ENCODE data around the gene GTF3C2. TPM values are rescaled to one million over a fixed set of nuclear protein-coding genes. Genes with fewer than 3 reads are reported as not detected.

Gene GTF3C2
- total and polyA plus RNA-seq, 2 of the 13 experiments (the other 11 are each of a cell fraction or from before 2014, with no cell fraction given), result 77.5 to 130 TPM

DNA sequence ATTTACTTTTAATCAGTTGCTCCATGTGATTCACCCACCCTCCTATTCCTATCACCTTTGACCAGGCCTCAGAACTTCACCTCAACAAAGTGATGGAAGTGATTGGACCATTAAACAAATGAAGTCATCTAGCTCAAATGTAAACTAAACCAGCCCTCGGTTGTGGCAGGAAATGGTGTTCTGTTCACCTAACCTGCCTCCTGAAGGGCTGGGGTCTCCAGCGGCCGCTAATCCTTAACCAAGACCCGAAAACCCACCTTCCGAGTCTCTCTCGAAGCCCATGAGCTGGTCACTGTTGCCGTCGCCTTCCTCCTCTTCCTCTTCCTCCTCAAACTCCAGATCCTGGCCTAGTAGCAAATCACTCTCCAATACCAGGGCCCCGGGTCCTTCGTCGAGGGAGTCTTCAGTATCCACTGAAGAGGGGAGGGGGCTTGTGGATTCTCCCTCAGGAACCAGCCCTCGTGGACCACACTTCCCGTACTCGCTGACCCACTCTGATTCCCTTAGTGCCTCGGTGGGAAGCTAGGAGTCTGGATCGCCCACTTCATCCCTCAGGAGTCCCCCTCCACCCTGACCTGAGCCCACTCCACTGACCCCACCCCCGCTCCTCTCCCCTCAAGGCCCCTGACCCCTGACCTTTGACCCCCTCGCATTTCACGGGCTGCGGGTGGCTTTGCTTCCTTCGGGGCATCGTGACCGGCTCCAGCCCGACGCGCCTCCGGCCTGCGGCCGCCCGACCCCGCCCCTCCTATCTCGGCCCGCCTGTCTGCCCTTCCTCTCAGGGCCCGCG lies 23.5 kb upstream of the GTF3C2 start (continued):
- TF ChIP-seq, protein P1, sequence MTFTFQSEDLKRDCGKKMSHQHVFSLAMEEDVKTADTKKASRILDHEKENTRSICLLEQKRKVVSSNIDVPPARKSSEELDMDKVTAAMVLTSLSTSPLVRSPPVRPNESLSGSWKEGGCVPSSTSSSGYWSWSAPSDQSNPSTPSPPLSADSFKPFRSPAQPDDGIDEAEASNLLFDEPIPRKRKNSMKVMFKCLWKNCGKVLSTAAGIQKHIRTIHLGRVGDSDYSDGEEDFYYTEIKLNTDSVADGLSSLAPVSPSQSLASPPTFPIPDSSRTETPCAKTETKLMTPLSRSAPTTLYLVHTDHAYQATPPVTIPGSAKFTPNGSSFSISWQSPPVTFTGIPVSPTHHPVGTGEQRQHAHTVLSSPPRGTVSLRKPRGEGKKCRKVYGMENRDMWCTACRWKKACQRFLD (CRISPR knock-in tag; IDR thresholded peaks at IDR 0.05; ENCODE audit: borderline replicate concordance), result no peak
- TF ChIP-seq ZNF446 (CRISPR knock-in tag; IDR thresholded peaks at IDR 0.05) (0 out of 2 replicates have a peak, but pooled peaks have one; percentile 41), HMG20B (CRISPR knock-in tag; conservative IDR thresholded peaks at IDR 0.05) (no peak), ZGPAT (CRISPR knock-in tag; IDR thresholded peaks at IDR 0.05) (no peak; the same call in 1 of the 2 replicates), DBP (CRISPR knock-in tag; IDR thresholded peaks at IDR 0.05; ENCODE audit: not compliant biosample characterization) (no peak), RFX5 (IDR thresholded peaks at IDR 0.05; ENCODE audit: low read depth, low read length) (no peak), ZBTB44 (CRISPR knock-in tag; IDR thresholded peaks at IDR 0.05) (no peak), ZNF496 (CRISPR knock-in tag; IDR thresholded peaks at IDR 0.05; ENCODE audit: insufficient replicate concordance) (no peak), ZBTB8A (CRISPR knock-in tag; IDR thresholded peaks at IDR 0.05; ENCODE audit: borderline replicate concordance, low read depth) (no peak), ZNF484 (CRISPR knock-in tag; IDR thresholded peaks at IDR 0.05; ENCODE audit: borderline replicate concordance, low read depth) (no peak), ZNF451 (CRISPR knock-in tag; IDR thresholded peaks at IDR 0.05) (no peak), ZBTB1 (CRISPR knock-in tag; IDR thresholded peaks at IDR 0.05; ENCODE audit: borderline replicate concordance) (no peak), TOPORS (CRISPR knock-in tag; IDR thresholded peaks at IDR 0.05) (no peak; the same call in 1 of the 2 replicates), FOXA1 (IDR thresholded peaks at IDR 0.05) (no peak), FOXA1 (CRISPR knock-in tag; IDR thresholded peaks at IDR 0.05) (no peak)
- TF ChIP-seq, protein P2, sequence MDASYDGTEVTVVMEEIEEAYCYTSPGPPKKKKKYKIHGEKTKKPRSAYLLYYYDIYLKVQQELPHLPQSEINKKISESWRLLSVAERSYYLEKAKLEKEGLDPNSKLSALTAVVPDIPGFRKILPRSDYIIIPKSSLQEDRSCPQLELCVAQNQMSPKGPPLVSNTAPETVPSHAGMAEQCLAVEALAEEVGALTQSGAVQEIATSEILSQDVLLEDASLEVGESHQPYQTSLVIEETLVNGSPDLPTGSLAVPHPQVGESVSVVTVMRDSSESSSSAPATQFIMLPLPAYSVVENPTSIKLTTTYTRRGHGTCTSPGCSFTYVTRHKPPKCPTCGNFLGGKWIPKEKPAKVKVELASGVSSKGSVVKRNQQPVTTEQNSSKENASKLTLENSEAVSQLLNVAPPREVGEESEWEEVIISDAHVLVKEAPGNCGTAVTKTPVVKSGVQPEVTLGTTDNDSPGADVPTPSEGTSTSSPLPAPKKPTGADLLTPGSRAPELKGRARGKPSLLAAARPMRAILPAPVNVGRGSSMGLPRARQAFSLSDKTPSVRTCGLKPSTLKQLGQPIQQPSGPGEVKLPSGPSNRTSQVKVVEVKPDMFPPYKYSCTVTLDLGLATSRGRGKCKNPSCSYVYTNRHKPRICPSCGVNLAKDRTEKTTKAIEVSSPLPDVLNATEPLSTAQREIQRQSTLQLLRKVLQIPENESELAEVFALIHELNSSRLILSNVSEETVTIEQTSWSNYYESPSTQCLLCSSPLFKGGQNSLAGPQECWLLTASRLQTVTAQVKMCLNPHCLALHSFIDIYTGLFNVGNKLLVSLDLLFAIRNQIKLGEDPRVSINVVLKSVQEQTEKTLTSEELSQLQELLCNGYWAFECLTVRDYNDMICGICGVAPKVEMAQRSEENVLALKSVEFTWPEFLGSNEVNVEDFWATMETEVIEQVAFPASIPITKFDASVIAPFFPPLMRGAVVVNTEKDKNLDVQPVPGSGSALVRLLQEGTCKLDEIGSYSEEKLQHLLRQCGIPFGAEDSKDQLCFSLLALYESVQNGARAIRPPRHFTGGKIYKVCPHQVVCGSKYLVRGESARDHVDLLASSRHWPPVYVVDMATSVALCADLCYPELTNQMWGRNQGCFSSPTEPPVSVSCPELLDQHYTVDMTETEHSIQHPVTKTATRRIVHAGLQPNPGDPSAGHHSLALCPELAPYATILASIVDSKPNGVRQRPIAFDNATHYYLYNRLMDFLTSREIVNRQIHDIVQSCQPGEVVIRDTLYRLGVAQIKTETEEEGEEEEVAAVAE (CRISPR knock-in tag; IDR thresholded peaks at IDR 0.05; ENCODE audit: borderline replicate concordance), result 0 out of 2 replicates have a peak, but pooled peaks have one; percentile 18
- TF ChIP-seq, protein P3, sequence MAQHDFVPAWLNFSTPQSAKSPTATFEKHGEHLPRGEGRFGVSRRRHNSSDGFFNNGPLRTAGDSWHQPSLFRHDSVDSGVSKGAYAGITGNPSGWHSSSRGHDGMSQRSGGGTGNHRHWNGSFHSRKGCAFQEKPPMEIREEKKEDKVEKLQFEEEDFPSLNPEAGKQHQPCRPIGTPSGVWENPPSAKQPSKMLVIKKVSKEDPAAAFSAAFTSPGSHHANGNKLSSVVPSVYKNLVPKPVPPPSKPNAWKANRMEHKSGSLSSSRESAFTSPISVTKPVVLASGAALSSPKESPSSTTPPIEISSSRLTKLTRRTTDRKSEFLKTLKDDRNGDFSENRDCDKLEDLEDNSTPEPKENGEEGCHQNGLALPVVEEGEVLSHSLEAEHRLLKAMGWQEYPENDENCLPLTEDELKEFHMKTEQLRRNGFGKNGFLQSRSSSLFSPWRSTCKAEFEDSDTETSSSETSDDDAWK (CRISPR knock-in tag; IDR thresholded peaks at IDR 0.05), result no peak
